Measurements from ENCODE around the gene TBC1D19. TPM values are rescaled to one million over a fixed set of nuclear protein-coding genes. Genes with fewer than 3 reads are reported as not detected.

The TBC1D19 gene
- polyA plus RNA-seq, 3 donors, result 17.9 to 22.7 (median 20.6) TPM

- peak in 6 of 11 donors; percentile 9 to 33 (median 24) for DNase-seq (ENCODE audit: extremely low read depth in 1 of 11, low read depth in 9 of 11, low spot score in 4 of 11)
These were observed 169.7 kb downstream of the TBC1D19 start for GRCh38 chr4:26753617-26754016.

- DNase-seq (ENCODE audit: extremely low read depth in 1 of 11, low read depth in 9 of 11, low spot score in 4 of 11), result no peak
These were observed 173.9 kb downstream of the TBC1D19 start for GRCh38 chr4:26757751-26758150.

DNA sequence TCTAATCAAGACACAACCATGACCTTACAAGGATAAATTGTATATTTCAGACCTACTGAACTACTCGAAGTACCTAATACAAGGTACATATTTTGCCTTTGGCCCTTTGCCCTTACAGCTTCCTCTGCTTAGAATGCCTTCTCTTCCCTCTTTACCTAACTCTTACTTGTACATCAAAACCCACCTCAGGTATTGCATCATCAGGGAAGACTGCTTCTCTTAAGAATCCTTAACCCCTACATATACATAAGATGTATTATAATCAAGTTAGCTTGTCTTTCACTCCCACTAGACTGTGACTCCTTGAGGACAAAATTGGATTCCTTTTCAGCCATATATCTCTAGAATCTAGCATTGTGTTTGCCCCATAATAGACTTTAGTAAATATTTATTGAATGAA lies 175.0 kb downstream of the TBC1D19 start:
- DNase-seq (ENCODE audit: extremely low read depth in 1 of 11, low read depth in 9 of 11, low spot score in 4 of 11), result no peak

DNA sequence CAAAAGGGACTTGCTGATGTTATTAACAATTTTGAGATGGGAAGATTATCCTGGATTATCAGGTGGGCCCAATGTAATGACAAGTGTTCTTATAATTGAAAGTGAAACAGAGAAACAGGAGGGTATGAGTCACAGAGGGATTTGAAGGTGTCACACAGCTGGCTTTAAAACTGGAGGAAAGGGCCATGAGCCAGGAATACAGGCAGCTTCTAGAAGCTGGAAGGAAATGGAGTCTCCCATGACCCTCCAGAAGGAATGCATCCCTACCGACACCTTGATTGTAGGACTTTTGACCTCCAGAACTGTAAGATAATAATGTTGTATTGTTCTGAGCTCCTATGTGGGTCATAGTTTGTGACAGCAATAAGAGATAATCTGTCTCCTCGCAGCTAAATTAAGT lies 178.8 kb downstream of the TBC1D19 start:
- DNase-seq (ENCODE audit: extremely low read depth in 1 of 11, low read depth in 9 of 11, low spot score in 4 of 11), result no peak

DNA sequence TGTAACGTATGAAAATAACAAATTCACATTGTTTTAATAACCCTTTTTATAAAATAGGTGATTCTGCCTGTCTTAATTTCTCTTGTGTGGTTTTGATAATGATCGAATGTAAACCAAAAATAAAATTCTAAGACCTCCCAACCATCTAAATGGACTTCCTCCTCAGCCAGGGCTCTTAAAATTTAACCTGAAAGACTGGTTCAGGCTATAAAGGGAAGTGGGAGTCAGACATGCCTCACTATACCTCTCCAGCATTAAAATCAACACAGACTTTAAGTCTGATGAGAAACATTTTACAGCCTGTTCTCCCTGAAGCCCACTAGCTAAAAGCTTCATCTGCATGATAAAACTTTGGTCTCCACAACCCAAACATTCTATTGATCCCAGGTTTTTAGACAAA lies 179.2 kb downstream of the TBC1D19 start:
- DNase-seq (ENCODE audit: extremely low read depth in 1 of 11, low read depth in 9 of 11, low spot score in 4 of 11), result no peak

- DNase-seq (ENCODE audit: extremely low read depth in 1 of 11, low read depth in 9 of 11, low spot score in 4 of 11), result no peak
These were observed 179.8 kb downstream of the TBC1D19 start for GRCh38 chr4:26763648-26764047.

DNA sequence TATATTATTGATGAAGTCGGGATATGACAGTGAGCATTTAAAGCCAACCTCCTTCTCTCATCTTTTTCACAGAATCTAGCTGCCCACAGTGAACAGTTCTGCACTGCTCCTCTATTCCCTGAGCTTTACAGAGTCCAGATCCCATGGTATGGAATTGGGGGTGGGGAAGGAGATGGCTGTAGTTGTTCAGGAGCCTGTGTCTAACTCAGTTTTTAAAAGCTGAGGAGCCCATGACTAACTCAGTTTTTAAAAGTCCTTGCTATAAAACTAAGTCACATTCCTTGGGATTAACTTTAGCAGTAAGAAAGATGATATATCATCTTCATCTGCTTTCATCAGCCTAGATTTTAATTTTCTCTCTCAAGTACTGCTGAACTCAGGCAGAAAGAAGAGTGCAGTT lies 180.3 kb downstream of the TBC1D19 start:
- DNase-seq (ENCODE audit: extremely low read depth in 1 of 11, low read depth in 9 of 11, low spot score in 4 of 11), result no peak

- DNase-seq (ENCODE audit: extremely low read depth in 1 of 11, low read depth in 9 of 11, low spot score in 4 of 11), result no peak
These were observed 181.6 kb downstream of the TBC1D19 start for GRCh38 chr4:26765515-26765914.

GRCh38 chr4:26766141-26766540 lies 182.3 kb downstream of the TBC1D19 start:
- no peak for DNase-seq (ENCODE audit: extremely low read depth in 1 of 11, low read depth in 9 of 11, low spot score in 4 of 11)

- no peak for DNase-seq (ENCODE audit: extremely low read depth in 1 of 11, low read depth in 9 of 11, low spot score in 4 of 11)
These were observed 188.4 kb downstream of the TBC1D19 start for GRCh38 chr4:26772096-26772873.

GRCh38 chr4:26779224-26779623 lies 195.3 kb downstream of the TBC1D19 start:
- no peak for DNase-seq (ENCODE audit: extremely low read depth in 1 of 11, low read depth in 9 of 11, low spot score in 4 of 11)

- no peak for DNase-seq (ENCODE audit: extremely low read depth in 1 of 11, low read depth in 9 of 11, low spot score in 4 of 11)
These were observed 195.8 kb downstream of the TBC1D19 start for GRCh38 chr4:26779674-26780073.

GRCh38 chr4:26780539-26780938 lies 196.7 kb downstream of the TBC1D19 start:
- no peak for DNase-seq (ENCODE audit: extremely low read depth in 1 of 11, low read depth in 9 of 11, low spot score in 4 of 11)

DNA sequence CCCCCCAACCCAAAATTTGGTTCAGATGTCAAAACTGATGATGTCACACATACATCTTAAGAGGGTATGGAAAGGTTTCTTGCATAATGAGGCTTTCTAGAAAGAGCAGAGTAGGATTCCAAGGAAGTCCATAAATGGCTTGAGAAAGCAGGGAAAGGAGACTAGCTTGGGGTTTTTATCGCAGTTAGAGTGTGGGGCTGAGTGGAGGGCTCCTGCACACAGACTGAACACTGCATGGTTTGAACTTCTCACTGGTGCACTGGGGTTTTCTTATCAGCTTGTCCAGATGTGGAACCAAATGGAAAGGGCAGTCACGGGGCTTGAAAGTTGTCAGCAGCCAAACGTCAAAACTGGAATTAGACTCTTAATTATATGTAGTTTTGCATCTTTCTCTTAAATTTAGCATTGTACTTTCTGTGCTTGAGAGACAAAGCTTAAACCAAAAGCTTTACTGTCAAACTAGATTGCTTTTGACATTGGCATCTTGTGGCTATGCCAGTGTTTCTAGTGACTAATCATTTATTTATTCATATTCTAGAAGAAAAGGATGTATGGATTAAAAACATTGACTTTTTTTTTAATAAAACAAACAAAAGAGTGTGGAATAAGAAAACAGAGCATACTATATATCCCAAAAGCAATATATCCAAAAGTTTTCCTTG lies 198.4 kb downstream of the TBC1D19 start:
- DNase-seq (ENCODE audit: extremely low read depth in 1 of 11, low read depth in 9 of 11, low spot score in 4 of 11), result no peak

GRCh38 chr4:26782830-26783202 lies 198.9 kb downstream of the TBC1D19 start:
- DNase-seq (ENCODE audit: extremely low read depth in 1 of 11, low read depth in 9 of 11, low spot score in 4 of 11), result no peak

GRCh38 chr4:26784207-26784865 lies 200.5 kb downstream of the TBC1D19 start:
- no peak for DNase-seq (ENCODE audit: extremely low read depth in 1 of 11, low read depth in 9 of 11, low spot score in 4 of 11)

DNA sequence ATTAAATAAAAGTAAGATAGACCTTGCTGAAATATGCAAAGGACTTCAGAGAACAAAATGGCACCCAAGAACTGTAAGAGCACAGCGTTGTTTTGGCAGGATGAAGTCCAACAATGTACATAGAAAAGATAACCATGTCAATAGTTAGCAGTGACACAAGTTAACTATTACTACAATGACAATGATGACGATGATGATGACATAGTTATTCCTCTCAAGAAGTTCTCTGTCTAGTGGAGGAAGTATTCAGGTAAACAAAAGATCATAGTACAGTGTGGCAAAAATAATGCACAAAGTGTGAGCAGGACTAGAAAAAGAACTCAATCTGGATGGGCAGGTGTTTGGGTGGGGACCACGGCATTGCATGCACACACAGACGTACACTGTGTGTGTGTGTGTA lies 201.4 kb downstream of the TBC1D19 start:
- no peak for DNase-seq (ENCODE audit: extremely low read depth in 1 of 11, low read depth in 9 of 11, low spot score in 4 of 11)

DNA sequence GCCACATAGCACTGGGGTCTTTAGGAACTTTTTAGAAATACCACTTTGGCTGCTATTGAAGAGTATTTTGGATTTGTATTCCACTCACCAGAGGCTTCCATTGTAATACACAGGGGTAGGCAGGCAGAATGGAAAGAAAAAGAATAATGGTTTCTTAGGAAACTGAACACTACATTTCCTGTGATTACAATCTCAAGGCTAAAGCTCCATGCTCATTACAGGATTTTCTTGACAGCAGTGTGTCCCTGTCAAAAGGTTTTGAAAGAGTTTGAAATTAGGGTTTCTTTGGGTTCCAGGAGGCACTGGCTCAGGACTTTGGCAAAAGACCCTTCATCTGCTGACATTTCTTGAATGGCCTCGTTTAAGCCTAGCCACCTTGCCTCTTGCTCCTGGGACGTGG lies 201.9 kb downstream of the TBC1D19 start:
- DNase-seq (ENCODE audit: extremely low read depth in 1 of 11, low read depth in 9 of 11, low spot score in 4 of 11), result no peak

- no peak for DNase-seq (ENCODE audit: extremely low read depth in 1 of 11, low read depth in 9 of 11, low spot score in 4 of 11)
These were observed 203.0 kb downstream of the TBC1D19 start for GRCh38 chr4:26786916-26787315.

All from renal cortex interstitium (tissue), 11 donors.